GM12878 (cell line): ENCODE measurements around the gene MPZL3. TPM values are rescaled to one million over a fixed set of nuclear protein-coding genes. Genes with fewer than 3 reads are reported as not detected.

ENCODE experiments used
- BACH1 ChIP-seq: fragments of 450-650 bp; IDR thresholded peaks from 2 replicates; pipeline ENCODE4 v1.6.1; 2017; ENCODE audit warnings: mild to moderate bottlenecking, borderline replicate concordance
- CHD2 ChIP-seq: IDR thresholded peaks from 2 replicates; pipeline ENCODE4 v1.6.1; 2011; ENCODE audit warnings: low read depth, low read length, improper control_type of control experiment, borderline replicate concordance
- CREM ChIP-seq: IDR thresholded peaks from 2 replicates; pipeline ENCODE4 v1.6.1; 2014; ENCODE audit warnings: antibody characterized with exemption, low read depth
- EED ChIP-seq: sonication (generic); IDR thresholded peaks from 2 replicates; pipeline ENCODE4 v1.6.1; 2016; ENCODE audit warnings: antibody characterized with exemption, low read depth
- EP300 ChIP-seq, 2 experiments: fragments of 150-350 bp in 1 of 2; IDR thresholded peaks; 2 replicates each; pipeline ENCODE4 v1.6.1; 2011 to 2012; ENCODE audit warnings: low read depth in 2 of 2, low read length in 2 of 2, borderline replicate concordance in 1 of 2, improper control_type of control experiment in 1 of 2, inconsistent platforms in 1 of 2; ENCODE audit not compliant: control insufficient read depth in 1 of 2
- RUNX3 ChIP-seq: IDR thresholded peaks from 2 replicates; pipeline ENCODE4 v1.6.1; 2012; ENCODE audit warnings: low read length, inconsistent platforms
- SMAD1 ChIP-seq: fragments of 450-650 bp; IDR thresholded peaks from 2 replicates; pipeline ENCODE4 v1.6.1; 2018; ENCODE audit warnings: mild to moderate bottlenecking, low read depth; ENCODE audit not compliant: partially characterized antibody
- SP1 ChIP-seq: IDR thresholded peaks from one replicate; pipeline ENCODE4 v1.6.1; 2011; ENCODE audit warnings: low read depth, low read length
- SUPT20H ChIP-seq: IDR thresholded peaks from 2 replicates; pipeline ENCODE4 v1.6.1; 2011; ENCODE audit warnings: low read depth, mild to moderate bottlenecking, low read length, moderate library complexity, borderline replicate concordance; ENCODE audit not compliant: control insufficient read depth
- TAF1 ChIP-seq: IDR thresholded peaks from 2 replicates; pipeline ENCODE4 v1.6.1; 2011; ENCODE audit warnings: mild to moderate bottlenecking, low read depth, low read length, borderline replicate concordance
- ZNF207 ChIP-seq: fragments of 450-650 bp; IDR thresholded peaks from 2 replicates; pipeline ENCODE4 v1.6.1; 2014; ENCODE audit warnings: antibody characterized with exemption, mild to moderate bottlenecking, borderline replicate concordance
- ZNF384 ChIP-seq: IDR thresholded peaks from 2 replicates; pipeline ENCODE4 v1.6.1; 2012; ENCODE audit warnings: low read depth, mild to moderate bottlenecking, low read length, improper control_type of control experiment, borderline replicate concordance
- polyA plus RNA-seq, 11 experiments: library from polyadenylated mRNA; depleted of rRNA in 4 of 11; unstranded in 6 of 11; stranded (reverse) in 5 of 11; fragments of >200 nt; fragmentation: Nextera tagmentation in 4 of 11; fragmentation: Illumina TruSeq in 1 of 11; extraction: Ambion mirVana in 4 of 11; extraction: Trizol in 1 of 11; gene quantifications; 1 replicate in 1 of 11; 2 replicates in 10 of 11; pipeline versions ENCODE4 v1.2.1 to v1.2.3, GENCODE V29; 2011 to 2016; ENCODE audit warnings: inconsistent platforms in 2 of 11, missing spikeins in 2 of 11, low read depth in 1 of 11
- total RNA-seq, 4 experiments: library from RNA; depleted of rRNA in 3 of 4; stranded (reverse); fragments of >200 nt in 3 of 4; fragmentation: Illumina TruSeq in 1 of 4; extraction: Trizol in 1 of 4; gene quantifications; 2 replicates each; pipeline versions ENCODE4 v1.2.1 to v1.2.3, GENCODE V29; 2013 to 2021
- TF ChIP-seq, protein P1 (sequence below), 3 experiments: IDR thresholded peaks in 2 of 3; conservative IDR thresholded peaks in 1 of 3; 2 replicates each; pipeline ENCODE4 v1.5.1; 2011; ENCODE audit warnings: low read depth in 3 of 3, low read length in 3 of 3, mild to moderate bottlenecking in 3 of 3, control low read depth in 2 of 3, moderate library complexity in 2 of 3, inconsistent platforms in 1 of 3, mixed read lengths in 1 of 3; ENCODE audit not compliant: control insufficient read depth in 2 of 3, insufficient read depth in 1 of 3; ENCODE audit errors: extremely low read depth in 1 of 3
- TF ChIP-seq, protein P2 (sequence below): fragments of 450-650 bp; IDR thresholded peaks from 2 replicates; pipeline ENCODE4 v1.6.1; 2017; ENCODE audit warnings: low read depth, mild to moderate bottlenecking, moderate library complexity

Gene MPZL3
- total and polyA plus RNA-seq, 10 of the 15 experiments (the other 5 are each of a cell fraction or from before 2014, with no cell fraction given) = 2.1 to 7.5 (median 6.2) TPM

DNA sequence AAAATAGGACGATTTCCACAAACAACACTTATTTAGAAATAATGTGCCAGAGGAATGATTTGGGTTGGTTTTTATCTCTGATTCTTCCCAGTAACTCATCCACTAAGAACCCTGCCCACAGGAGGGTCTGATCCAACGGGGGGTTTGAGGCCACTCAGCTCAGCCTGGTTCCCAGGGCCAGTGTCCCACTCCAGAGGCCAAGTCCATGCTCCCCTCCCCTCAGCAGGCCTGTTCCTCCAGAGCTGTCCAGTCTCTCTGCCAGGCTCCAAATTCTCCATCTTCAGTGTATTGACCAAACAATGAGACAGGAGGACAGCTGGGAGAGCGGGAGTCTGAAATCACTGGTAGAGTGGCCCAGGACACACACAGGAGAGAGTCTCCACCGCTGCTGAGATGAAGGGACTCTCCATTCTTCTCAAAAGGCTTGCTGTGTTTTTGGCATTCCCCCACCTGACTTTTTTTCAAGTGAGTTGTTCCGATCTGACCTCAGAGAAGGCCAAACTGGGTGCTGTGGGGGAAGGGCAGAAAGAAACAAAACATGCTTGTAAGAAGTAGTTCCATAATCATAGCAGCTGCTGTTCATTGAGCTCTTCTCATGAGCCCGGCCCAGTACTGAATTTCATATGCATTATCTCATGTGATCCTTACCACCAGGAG, 58.1 kb downstream of the MPZL3 start (continued):
- no peak; the same call in 1 of the 2 replicates for TF ChIP-seq EED
- peak; percentile 61 for TF ChIP-seq RUNX3
- no peak for TF ChIP-seq ZNF207
- TF ChIP-seq SP1 = peak; percentile 33
- peak; percentile 67; the same call in 1 of the 2 replicates for TF ChIP-seq CHD2
- TF ChIP-seq, protein P1, sequence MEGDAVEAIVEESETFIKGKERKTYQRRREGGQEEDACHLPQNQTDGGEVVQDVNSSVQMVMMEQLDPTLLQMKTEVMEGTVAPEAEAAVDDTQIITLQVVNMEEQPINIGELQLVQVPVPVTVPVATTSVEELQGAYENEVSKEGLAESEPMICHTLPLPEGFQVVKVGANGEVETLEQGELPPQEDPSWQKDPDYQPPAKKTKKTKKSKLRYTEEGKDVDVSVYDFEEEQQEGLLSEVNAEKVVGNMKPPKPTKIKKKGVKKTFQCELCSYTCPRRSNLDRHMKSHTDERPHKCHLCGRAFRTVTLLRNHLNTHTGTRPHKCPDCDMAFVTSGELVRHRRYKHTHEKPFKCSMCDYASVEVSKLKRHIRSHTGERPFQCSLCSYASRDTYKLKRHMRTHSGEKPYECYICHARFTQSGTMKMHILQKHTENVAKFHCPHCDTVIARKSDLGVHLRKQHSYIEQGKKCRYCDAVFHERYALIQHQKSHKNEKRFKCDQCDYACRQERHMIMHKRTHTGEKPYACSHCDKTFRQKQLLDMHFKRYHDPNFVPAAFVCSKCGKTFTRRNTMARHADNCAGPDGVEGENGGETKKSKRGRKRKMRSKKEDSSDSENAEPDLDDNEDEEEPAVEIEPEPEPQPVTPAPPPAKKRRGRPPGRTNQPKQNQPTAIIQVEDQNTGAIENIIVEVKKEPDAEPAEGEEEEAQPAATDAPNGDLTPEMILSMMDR (IDR thresholded peaks at IDR 0.05 in 2 of 3, conservative IDR thresholded peaks at IDR 0.05 in 1 of 3; ENCODE audit: control insufficient read depth in 2 of 3, extremely low read depth in 1 of 3, insufficient read depth in 1 of 3, low read depth in 3 of 3, low read length in 3 of 3) = no peak
- TF ChIP-seq CREM = no peak
- peak; percentile 77; the same call in 1 of the 2 replicates for TF ChIP-seq ZNF384
- 0 out of 4 replicates have a peak, but pooled peaks of 1 of the 2 experiments have one; percentile 10 for TF ChIP-seq EP300 (IDR thresholded peaks at IDR 0.05; ENCODE audit: borderline replicate concordance in 1 of 2, control insufficient read depth in 1 of 2, low read depth in 2 of 2, low read length in 2 of 2)
- TF ChIP-seq SUPT20H = no peak
- TF ChIP-seq TAF1 = 0 out of 2 replicates have a peak, but pooled peaks have one; percentile 22
- TF ChIP-seq BACH1 = no peak
- TF ChIP-seq, protein P2, sequence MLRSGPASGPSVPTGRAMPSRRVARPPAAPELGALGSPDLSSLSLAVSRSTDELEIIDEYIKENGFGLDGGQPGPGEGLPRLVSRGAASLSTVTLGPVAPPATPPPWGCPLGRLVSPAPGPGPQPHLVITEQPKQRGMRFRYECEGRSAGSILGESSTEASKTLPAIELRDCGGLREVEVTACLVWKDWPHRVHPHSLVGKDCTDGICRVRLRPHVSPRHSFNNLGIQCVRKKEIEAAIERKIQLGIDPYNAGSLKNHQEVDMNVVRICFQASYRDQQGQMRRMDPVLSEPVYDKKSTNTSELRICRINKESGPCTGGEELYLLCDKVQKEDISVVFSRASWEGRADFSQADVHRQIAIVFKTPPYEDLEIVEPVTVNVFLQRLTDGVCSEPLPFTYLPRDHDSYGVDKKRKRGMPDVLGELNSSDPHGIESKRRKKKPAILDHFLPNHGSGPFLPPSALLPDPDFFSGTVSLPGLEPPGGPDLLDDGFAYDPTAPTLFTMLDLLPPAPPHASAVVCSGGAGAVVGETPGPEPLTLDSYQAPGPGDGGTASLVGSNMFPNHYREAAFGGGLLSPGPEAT = peak; percentile 67; the same call in 1 of the 2 replicates
- no peak for TF ChIP-seq SMAD1
